ENCODE results near the gene ECSIT. TPM values are rescaled to one million over a fixed set of nuclear protein-coding genes. Genes with fewer than 3 reads are reported as not detected.
"Not testable (repeated sequence)": the region's sequence is repeated elsewhere in the genome, so short reads cannot be mapped to it uniquely, and the experiment has no call there.

Gene ECSIT
- total RNA-seq, 1 donor = 26.3 TPM

DNA sequence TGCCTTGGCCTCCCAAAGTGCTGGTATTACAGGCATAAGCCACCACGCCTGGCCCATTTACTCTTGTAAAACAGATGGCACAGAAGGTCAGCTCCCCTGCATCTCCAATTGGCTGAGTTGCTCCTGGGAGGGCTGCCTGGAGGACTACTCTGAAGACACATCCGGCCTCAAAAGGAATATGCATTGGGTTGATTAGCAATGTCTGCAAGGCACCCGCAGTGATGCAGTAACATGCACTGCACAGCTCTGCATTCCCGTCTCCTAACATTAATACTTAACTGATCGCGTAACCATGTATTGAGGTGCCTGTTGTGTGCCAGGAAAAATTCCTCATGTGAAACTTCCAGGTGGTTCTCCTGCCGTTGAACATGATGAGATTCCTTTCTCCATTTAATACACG, 53.1 kb downstream of the ECSIT start:
- no peak overlapping the region for H3K4me3 ChIP-seq (ENCODE audit: low read depth, low read length)
- TF ChIP-seq, protein P1, sequence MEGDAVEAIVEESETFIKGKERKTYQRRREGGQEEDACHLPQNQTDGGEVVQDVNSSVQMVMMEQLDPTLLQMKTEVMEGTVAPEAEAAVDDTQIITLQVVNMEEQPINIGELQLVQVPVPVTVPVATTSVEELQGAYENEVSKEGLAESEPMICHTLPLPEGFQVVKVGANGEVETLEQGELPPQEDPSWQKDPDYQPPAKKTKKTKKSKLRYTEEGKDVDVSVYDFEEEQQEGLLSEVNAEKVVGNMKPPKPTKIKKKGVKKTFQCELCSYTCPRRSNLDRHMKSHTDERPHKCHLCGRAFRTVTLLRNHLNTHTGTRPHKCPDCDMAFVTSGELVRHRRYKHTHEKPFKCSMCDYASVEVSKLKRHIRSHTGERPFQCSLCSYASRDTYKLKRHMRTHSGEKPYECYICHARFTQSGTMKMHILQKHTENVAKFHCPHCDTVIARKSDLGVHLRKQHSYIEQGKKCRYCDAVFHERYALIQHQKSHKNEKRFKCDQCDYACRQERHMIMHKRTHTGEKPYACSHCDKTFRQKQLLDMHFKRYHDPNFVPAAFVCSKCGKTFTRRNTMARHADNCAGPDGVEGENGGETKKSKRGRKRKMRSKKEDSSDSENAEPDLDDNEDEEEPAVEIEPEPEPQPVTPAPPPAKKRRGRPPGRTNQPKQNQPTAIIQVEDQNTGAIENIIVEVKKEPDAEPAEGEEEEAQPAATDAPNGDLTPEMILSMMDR (IDR thresholded peaks at IDR 0.05; ENCODE audit: insufficient read depth, low read length) = no peak
- no peak for DNase-seq (ENCODE audit: low read depth)

DNA sequence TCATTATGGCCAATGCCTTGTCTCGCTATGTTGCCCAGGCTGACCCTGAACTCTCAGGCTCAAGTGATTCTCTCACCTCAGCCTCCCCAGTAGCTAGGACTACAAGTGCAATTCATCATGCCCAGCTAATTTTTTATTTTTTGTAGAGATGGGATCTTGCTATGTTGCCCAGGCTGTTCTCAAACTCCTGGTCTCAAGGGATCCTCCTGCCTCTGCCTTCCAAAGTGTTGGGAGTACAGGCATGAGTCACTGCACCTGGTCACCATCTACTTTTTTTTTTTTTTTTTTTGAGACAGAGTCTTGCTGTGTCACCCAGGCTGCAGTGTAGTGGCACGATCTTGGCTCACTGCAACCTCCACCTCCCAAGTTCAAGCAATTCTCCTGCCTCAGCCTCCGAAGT, 53.6 kb downstream of the ECSIT start:
- H3K4me3 ChIP-seq (ENCODE audit: low read depth, low read length); DNase-seq (ENCODE audit: low read depth): not testable (repeated sequence)

DNA sequence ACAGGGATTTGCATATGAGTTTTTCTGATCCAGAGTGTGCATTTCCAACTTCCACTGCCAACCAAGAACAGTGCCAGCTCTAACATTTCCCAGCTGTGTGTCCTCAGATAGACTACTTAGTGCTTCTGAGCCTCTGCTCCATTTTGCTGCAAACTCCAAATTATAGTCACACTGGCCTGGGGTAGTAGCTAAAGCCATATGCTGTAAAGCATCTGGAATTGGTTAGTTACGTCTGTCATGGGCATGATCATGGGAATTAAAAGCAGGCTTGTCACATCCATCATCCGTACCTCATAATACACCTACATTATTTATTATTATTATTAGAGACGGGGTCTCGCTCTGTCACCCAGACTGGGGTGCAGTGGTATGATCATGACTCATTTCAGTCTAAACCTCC, 55.2 kb downstream of the ECSIT start:
- no peak for DNase-seq (ENCODE audit: low read depth)
- no peak overlapping the region for H3K4me3 ChIP-seq (ENCODE audit: low read depth, low read length)
- TF ChIP-seq, protein P1 (IDR thresholded peaks at IDR 0.05; ENCODE audit: insufficient read depth, low read length) = no peak

- peak; percentile 6 for DNase-seq (ENCODE audit: low read depth)
- H3K4me3 ChIP-seq (ENCODE audit: low read depth, low read length) = not testable (repeated sequence)
Measured at GRCh38 chr19:11468266-11468845, 60.6 kb downstream of the ECSIT start.

- TF ChIP-seq, protein P1 (IDR thresholded peaks at IDR 0.05; ENCODE audit: insufficient read depth, low read length) = no peak
- no peak for DNase-seq (ENCODE audit: low read depth)
- H3K4me3 ChIP-seq (ENCODE audit: low read depth, low read length) = no peak overlapping the region
Measured at GRCh38 chr19:11465600-11465999, 63.3 kb downstream of the ECSIT start.

DNA sequence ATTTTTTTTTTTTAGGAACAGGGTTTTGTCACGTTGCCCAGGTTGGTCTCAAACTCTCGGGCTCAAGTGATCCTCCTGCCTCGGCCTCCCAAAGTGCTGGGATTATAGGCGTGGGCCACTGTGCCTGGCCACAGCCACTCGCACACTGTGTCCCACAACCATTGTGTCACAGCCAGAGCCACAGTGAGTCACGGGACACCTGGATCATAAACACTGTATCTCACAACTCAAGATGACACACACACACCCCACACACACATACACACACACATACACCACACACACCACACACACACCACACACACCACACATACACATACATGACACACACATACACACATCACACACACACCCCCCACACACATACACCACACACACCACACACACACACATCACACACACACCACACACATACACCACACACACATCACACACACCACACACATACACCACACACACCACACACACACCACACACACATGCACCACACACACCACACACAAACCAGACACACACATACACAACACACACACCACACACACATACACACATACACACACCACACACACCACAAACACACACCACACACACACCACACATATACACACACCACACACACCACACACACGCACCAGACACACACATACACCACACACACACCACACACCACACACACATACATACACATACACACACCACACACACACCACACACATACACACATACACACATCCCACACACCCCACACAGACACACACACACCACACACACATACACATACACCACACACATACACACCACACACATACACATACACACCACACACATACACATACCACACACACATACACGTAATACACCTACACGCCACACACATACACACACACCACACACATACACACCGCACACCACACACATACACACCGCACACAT, 64.3 kb downstream of the ECSIT start:
- DNase-seq (ENCODE audit: low read depth) = no peak
- TF ChIP-seq, protein P1 (IDR thresholded peaks at IDR 0.05; ENCODE audit: insufficient read depth, low read length) = no peak
- H3K4me3 ChIP-seq (ENCODE audit: low read depth, low read length) = no peak overlapping the region

- H3K4me3 ChIP-seq (ENCODE audit: low read depth, low read length) = no peak overlapping the region
- DNase-seq (ENCODE audit: low read depth) = no peak
- TF ChIP-seq, protein P1 (IDR thresholded peaks at IDR 0.05; ENCODE audit: insufficient read depth, low read length) = no peak
Measured at GRCh38 chr19:11463391-11463790, 65.5 kb downstream of the ECSIT start.
